ENCODE data around the gene RNLS.

The RNLS gene

GRCh38 chr10:88553116-88553752 is 29.9 kb downstream of the RNLS start:
- peak; percentile 81 for DNase-seq (ENCODE audit: low spot score)

GRCh38 chr10:88551246-88551645 is 31.9 kb downstream of the RNLS start:
- no peak for DNase-seq (ENCODE audit: low spot score)

DNA sequence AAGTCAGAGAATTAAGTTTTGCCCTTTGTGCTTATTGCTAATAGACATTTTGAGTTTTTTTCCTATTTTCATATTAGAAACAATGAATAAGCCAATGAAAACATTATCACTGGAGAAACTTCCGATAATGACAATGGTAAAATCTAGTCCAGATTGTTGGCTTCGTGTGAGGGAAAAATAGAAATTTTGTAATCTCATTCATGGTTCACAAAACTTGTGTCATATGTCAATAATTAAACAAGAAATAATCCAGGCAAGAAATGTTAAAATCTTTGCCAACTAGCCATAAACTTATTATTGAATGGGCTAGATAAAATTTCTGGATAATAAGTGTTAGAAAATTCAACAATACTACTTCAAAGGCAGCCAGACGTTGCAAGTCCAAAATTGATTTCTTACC is 36.6 kb downstream of the RNLS start:
- DNase-seq (ENCODE audit: low spot score) = no peak

GRCh38 chr10:88545359-88545758 is 37.8 kb downstream of the RNLS start:
- DNase-seq (ENCODE audit: low spot score) = no peak

DNA sequence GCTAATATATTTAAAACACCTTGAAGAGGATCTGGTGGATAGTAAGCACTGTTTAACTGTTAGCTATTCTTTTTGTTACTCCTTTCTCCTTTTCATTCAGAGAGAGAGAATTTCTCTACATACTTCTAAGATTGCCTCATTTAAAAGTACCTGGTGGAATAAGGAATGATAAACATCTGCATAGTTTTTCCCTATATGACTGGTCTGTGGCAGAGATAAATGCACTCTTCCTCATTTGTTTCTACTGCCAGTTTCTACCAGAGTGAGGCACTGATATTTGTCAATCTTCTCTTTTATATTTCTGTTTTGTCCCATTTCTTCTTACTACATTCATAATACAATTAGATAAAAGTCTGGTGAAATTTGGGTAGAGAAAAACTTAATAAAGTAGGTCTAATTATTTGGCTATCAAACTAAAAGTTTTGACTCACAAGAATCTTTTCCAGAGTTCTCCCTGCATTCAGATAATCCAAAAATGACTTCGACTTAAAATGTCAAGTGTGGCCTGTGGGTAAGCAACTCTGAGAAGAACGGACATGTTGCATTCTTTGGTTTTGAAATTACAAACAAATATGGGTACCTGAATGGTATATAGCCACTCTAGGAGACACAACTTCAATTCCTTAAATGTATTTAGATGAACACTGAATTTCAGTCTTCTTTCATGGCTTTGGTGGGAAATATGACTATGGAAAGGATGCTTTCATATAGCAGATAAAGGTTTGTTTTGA is 38.8 kb downstream of the RNLS start:
- DNase-seq (ENCODE audit: low spot score) = no peak

GRCh38 chr10:88542522-88542921 is 40.6 kb downstream of the RNLS start:
- no peak for DNase-seq (ENCODE audit: low spot score)

- DNase-seq (ENCODE audit: low spot score) = no peak
These were observed 41.9 kb downstream of the RNLS start for GRCh38 chr10:88541116-88541626.

- DNase-seq (ENCODE audit: low spot score) = no peak
These were observed 42.8 kb downstream of the RNLS start for GRCh38 chr10:88540351-88540750.

GRCh38 chr10:88538048-88538447 is 45.1 kb downstream of the RNLS start:
- peak; percentile 33 for DNase-seq (ENCODE audit: low spot score)

GRCh38 chr10:88537322-88537721 is 45.8 kb downstream of the RNLS start:
- DNase-seq (ENCODE audit: low spot score) = no peak

DNA sequence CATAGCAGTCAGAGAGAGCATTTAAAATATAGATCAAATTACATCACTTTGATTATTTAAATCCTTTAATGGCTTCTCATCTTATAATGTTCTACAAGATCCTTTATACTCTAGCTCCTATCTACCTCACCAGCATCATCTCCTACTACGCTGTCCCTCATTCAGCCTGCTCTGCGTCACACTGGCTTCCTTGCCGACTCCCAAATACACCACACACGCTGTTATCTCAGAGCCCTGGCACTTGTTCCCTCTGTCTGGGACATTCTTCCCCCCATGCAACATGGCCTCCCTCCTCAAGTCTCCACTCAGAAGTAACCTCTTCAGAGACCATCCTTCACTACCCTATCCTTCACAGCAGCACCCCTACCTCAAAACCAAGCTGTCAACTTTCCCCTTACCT is 46.7 kb downstream of the RNLS start:
- DNase-seq (ENCODE audit: low spot score) = no peak

- DNase-seq (ENCODE audit: low spot score) = no peak
These were observed 48.9 kb downstream of the RNLS start for GRCh38 chr10:88534072-88534665.

DNA sequence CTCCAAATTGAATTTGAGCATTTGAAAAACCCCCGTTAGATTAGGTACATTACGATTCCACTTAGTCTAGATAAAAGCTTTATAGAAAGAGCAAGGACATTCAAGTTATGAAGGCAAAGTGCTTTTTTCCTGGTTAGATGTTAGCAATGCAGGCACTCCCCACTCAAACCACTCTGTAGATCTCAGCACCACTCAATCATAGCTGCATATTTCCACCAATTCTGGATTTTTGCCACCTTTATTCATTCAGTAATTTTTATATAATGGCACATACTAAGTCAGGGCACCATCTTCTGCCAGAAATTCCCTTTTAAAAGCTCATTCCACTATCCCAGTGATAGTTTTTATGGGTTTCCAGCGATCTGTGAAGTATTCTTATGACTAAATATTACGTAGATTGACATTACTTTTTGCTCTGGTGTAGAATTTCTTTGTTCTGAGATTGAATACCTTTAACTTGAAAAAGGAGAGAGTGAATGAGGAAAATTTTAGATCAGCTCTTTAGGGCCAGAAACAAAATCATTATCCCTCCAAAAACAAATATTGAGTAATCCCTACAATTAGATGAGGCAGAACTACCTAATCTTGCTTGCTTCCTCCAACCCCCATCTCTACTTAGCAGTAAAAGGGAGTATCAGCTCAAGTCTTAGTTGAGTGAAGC is 51.6 kb downstream of the RNLS start:
- no peak for DNase-seq (ENCODE audit: low spot score)

DNA sequence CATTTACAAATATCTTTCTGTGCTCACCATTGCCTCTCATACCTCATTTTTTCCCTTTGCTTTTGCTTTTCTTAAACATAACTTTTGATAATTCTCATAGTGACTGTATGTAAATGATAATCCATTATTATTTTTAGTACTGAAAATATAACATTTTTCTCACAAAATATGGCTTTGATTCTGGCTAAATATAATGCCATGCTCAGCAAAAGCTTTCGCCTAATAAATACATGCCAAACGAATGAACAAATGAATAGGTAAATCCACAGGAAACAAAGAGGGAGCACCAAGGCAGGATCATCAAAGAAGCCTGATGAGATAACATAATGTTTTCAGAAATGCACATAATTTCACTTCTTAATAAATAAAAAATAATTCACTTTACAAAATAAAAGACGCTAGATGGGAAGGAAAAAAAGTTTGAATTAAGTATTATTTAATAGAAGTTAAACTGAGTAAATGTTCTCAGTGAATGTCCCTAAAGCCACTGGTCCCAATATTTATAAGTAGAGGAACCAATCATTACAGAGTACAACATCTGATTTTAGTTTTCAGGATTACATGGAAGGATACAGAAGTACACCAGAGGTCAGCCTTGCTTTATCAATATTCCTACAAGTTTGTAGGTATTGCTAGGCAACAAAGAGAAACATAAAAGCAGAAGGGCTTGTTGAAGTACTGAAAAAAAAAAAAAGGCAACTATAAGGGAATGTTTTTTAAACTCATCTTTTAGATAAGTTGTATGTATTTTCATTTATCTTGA is 52.3 kb downstream of the RNLS start:
- DNase-seq (ENCODE audit: low spot score) = no peak

DNA sequence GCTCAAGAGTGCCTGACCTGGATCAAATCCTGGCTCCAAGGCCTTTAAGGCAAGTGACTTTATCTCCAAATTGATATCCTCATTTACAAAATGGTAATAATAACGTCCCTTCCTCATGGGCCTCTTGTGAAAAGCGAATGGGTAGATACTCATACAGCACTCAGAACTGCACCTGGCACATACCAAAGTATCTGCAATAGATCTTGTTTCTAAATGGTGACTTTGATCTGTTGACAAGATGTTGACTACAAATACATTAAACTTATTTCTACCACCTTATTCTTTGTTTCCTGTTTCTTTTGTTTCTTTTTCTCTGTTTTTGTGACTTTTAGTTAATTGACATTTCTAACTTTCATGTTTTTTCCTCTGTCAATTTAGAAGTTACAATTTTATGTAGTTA is 53.0 kb downstream of the RNLS start:
- no peak for DNase-seq (ENCODE audit: low spot score)

DNA sequence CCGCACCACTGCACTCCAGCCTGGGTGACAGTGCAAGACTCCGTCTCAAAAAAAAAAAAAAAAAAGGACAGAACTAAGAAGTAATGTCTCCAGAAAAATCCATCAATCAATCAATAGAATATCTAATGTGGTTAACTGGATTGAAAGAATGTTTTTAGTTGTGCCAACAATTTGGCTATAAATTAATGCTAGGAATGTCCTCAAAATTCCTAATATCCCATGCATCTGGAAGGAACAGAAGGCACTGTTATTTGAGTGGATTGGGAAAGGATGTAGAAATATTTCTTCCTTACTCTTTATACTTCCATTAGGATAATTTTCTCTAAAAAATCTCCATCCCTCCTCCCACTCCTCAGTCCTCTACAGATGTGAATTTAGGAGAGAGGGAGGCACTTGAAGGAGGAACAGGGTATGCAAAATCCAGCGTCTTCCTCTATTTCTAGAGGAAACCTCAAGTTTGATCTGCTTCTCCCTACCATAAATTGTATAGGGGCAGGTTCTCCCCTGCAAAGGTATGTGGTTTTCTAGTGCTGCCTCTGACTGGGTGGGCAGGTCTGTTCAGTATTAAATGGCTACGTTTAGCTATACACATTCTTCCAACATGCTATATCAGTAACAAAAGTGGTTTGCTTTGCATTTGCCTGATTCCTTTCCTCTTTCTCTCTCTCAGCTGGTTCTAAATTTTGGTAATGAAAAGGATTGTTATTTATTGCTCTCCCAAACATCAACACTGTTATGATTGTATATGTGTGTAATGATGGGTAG is 54.1 kb downstream of the RNLS start:
- no peak for DNase-seq (ENCODE audit: low spot score)

- DNase-seq (ENCODE audit: low spot score) = no peak
These were observed 54.9 kb downstream of the RNLS start for GRCh38 chr10:88528201-88528600.

GRCh38 chr10:88527245-88527644 is 55.9 kb downstream of the RNLS start:
- no peak for DNase-seq (ENCODE audit: low spot score)

- DNase-seq (ENCODE audit: low spot score) = no peak
These were observed 56.5 kb downstream of the RNLS start for GRCh38 chr10:88526501-88527105.

- DNase-seq (ENCODE audit: low spot score) = peak; percentile 12
These were observed 57.6 kb downstream of the RNLS start for GRCh38 chr10:88525371-88526069.
